Heart right ventricle (tissue), 16 donors: ENCODE results near the gene ANKRD17. TPM values are rescaled to one million over a fixed set of nuclear protein-coding genes. Genes with fewer than 3 reads are reported as not detected.

ENCODE experiments used
- ATAC-seq, 8 donors: fragments of 200-7000 bp; cut with Tn5 transposase; one replicate each; pipeline ENCODE4 v1.9.1; 2020; ENCODE audit warnings: mild to moderate bottlenecking in 8 of 8, moderate library complexity in 8 of 8, moderate number of reproducible peaks in 1 of 8
- DNase-seq, 2 donors: peaks; one replicate each; pipeline ENCODE4 v3.0.0-alpha.2; 2020
- H3K27ac ChIP-seq, 10 donors: fragments of 200-600 bp; sonication (generic) in 2 of 10; one replicate each; pipeline versions ENCODE4 v1.5.0 to v1.8.0; 2020 to 2022; ENCODE audit warnings: mild to moderate bottlenecking in 3 of 10
- H3K27me3 ChIP-seq, 7 donors: fragments of 200-600 bp; one replicate each; pipeline ENCODE4 v1.8.0; 2021 to 2022; ENCODE audit warnings: mild to moderate bottlenecking in 2 of 7
- H3K36me3 ChIP-seq, 9 donors: fragments of 200-600 bp; sonication (generic) in 1 of 9; one replicate each; pipeline versions ENCODE4 v1.5.0 to v1.8.0; 2020 to 2022; ENCODE audit warnings: mild to moderate bottlenecking in 2 of 9
- H3K4me1 ChIP-seq, 9 donors: fragments of 200-600 bp; sonication (generic) in 1 of 9; one replicate each; pipeline versions ENCODE4 v1.5.0 to v1.8.0; 2020 to 2022; ENCODE audit warnings: mild to moderate bottlenecking in 4 of 9
- H3K4me3 ChIP-seq, 10 donors: fragments of 200-600 bp; sonication (generic) in 2 of 10; one replicate each; pipeline versions ENCODE4 v1.5.0 to v1.8.0; 2020 to 2022; ENCODE audit warnings: mild to moderate bottlenecking in 7 of 10, moderate library complexity in 2 of 10
- H3K9me3 ChIP-seq, 11 donors: fragments of 200-600 bp in 10 of 11; sonication (generic) in 2 of 11; one replicate each; pipeline versions ENCODE4 v1.5.0 to v1.8.0; 2013 to 2022; ENCODE audit warnings: mild to moderate bottlenecking in 2 of 11, control low read depth in 1 of 11, moderate library complexity in 1 of 11
- WGBS, 2 donors: extraction: QIAGEN DNeasy Blood & Tissue Kit; methylation state at CpG; one replicate each; pipeline ENCODE4 v1.1.7; 2013; ENCODE audit warnings: inconsistent platforms in 1 of 2; 5-methylcytosine and 5-hydroxymethylcytosine counted together
- intact Hi-C, 10 donors: fragments of 100-400 bp; cut with DNase I; formaldehyde crosslinking; loops; one replicate each; pipeline versions ENCODE4 v1.11.1 to v1.14.2; 2022
- polyA plus RNA-seq, 2 donors: library from polyadenylated mRNA; stranded (reverse); fragments of 200-250 nt; gene quantifications; one replicate each; pipeline ENCODE4 v1.2.3, GENCODE V29; 2013
- total RNA-seq, 10 donors: library from RNA; stranded (reverse); fragmentation: NEBNext Ultra II Directional in 3 of 10; extraction: Animal tissue kit (Norgen Biotek cat#: 25700) in 3 of 10; gene quantifications; one replicate each; pipeline versions ENCODE4 v1.2.1 to v1.2.4, GENCODE V29; 2021 to 2023
- TF ChIP-seq, protein P1 (sequence below), 9 donors: fragments of 200-600 bp; sonication (generic) in 2 of 9; IDR thresholded peaks; one replicate each; pipeline versions ENCODE4 v1.5.0 to v1.8.0; 2021 to 2022; ENCODE audit warnings: antibody characterized with exemption in 9 of 9, mild to moderate bottlenecking in 5 of 9, moderate library complexity in 1 of 9
- donor health status: Arrhythmogenic right ventricular cardiomyopathy.
- donor health status: ischemic (EF 13 %, LVEDD 7.1; RV severe dilation, severe dysfunction).
- donor health status: healthy with polysubstance abuse.
- donor health status: DM: no; HTN: yes; CAD: no.
- donor health status: DM: no; HTN: no; CAD: no.
- donor health status: ischemic (EF 25% LVEDD 6.9; RV normal size, moderate dysfunction).
- donor health status: ischemic (EF 25% LVEDD 5.7; RV mildly dilated, moderate dysfunction).
- donor health status: healthy.
- donor health status: DM: yes; HTN: yes; CAD: no.
- donor health status: Ischemic cardiomyopathy.
- donor health status: ischemic (EF 35%, LVEDD 5.7; RV mildly dilated, moderate dysfunction).
- donor health status: nonischemic (EF 11% LVEDD 7.7; RV severe dilation, severe dysfunction).
- donor health status: DM: yes; HTN: yes; CAD: no.
- donor health status: PGD.
- donor health status: ischemic (EF 29% LVEDD 5.4; RV normal size, mild dysfunction).
- donor health status: nonischemic (EF 23%, LVEDD 6.1; RV moderate dilation, normal function).

ANKRD17 gene
- total and polyA plus RNA-seq, 12 donors: 13.5 to 71.7 (median 60.4) TPM

DNA sequence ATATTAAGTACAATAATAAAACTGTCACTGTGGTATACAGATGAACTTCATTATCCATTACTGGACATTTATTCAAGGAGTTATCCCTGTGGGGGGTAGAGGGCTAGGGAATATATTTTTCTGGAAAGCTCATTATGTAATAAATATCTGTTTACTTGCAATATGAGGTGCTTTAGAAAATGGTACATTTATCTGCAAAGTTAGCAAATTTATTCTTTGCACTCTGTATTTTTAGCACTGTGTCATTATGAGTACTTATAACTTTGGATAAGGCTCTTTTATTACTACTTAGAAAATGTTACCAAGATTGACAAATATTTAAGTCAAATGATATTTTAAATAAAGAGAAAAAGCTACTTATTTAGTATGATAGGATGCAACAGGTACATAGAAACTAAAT lies 37.8 kb downstream of the ANKRD17 start:
- H3K4me1 ChIP-seq: peaks cover 0 to 69% (median 47%) of the 10 kb centered on the region in 9 donors
- H3K27ac ChIP-seq: no peak overlapping the region
- no peaks in the 10 kb centered on the region for H3K27me3 ChIP-seq

DNA sequence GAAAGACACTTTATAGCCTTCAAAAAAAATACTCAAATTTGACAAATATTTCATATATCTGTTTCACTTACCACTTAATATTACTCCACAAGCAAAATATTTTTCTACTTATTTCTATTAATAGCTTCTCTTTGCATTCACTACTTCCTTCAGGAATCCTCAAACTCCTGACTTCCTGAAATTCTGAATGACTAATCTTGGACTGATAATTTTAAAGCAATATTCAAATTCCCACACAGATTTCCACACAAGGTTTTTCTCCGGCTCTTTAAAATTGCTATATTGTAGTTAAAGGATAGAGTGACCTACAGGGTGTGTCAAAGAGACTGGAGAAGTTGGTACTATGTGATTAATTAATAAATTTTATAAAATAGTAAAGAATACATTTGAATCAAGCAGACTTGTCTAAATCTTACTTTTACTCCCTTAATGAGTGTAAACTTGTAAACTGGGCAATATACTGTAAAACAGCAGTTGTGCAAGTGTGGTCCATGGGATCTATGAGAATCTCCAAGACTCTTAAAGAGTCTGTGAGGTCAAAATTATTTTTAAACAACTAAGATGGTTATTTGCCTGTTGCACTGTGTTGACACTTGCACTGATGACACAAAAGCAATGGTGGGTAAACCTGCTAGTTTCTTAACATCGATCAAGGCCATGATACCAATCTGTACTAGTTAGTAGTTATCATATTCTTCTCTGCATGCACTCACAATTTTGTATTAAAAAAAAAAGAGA lies 44.5 kb downstream of the ANKRD17 start:
- intact Hi-C loops: loop anchor here in 1 of 10 donors (5.0 kb wide), 1 partner anchor 37 kb away; no protein-coding TSS in a partner anchor
- peak in 3 of 8 donors; percentile 30 to 51 (median 44) for ATAC-seq
- 77 to 82% methylated on average over 2 of the region's 2 CpGs for WGBS, 2 donors
- Histone ChIP-seq H3K27me3 (no peaks in the 10 kb centered on the region), H3K9me3 (no peaks in the 10 kb centered on the region), H3K4me1 (peaks cover 0 to 48% (median 25%) of the 10 kb centered on the region in 9 donors), H3K27ac (peak overlapping the region in 3 of 10 donors; percentile 3 to 54 (median 7)), H3K36me3 (peaks cover 0 to 8% (median 0%) of the 10 kb centered on the region in 9 donors), H3K4me3 (no peak overlapping the region)
- DNase-seq: no peak
- TF ChIP-seq, protein P1, sequence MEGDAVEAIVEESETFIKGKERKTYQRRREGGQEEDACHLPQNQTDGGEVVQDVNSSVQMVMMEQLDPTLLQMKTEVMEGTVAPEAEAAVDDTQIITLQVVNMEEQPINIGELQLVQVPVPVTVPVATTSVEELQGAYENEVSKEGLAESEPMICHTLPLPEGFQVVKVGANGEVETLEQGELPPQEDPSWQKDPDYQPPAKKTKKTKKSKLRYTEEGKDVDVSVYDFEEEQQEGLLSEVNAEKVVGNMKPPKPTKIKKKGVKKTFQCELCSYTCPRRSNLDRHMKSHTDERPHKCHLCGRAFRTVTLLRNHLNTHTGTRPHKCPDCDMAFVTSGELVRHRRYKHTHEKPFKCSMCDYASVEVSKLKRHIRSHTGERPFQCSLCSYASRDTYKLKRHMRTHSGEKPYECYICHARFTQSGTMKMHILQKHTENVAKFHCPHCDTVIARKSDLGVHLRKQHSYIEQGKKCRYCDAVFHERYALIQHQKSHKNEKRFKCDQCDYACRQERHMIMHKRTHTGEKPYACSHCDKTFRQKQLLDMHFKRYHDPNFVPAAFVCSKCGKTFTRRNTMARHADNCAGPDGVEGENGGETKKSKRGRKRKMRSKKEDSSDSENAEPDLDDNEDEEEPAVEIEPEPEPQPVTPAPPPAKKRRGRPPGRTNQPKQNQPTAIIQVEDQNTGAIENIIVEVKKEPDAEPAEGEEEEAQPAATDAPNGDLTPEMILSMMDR (IDR thresholded peaks at IDR 0.05): no peak

More for the DNA sequence above, 37.8 kb downstream of the ANKRD17 start:
- Histone ChIP-seq H3K4me3 (peak overlapping the region in 1 of 10 donors; percentile 0), H3K9me3 (no peaks in the 10 kb centered on the region), H3K36me3 (no peaks in the 10 kb centered on the region)
- no peak for ATAC-seq
- intact Hi-C loops: loop anchor here in 3 of 10 donors (5.0 kb wide), 1 partner anchor 36 kb away; the partner anchor contains the start of gene ANKRD17 (in 3 of the 3)
- no peak for DNase-seq
- TF ChIP-seq, protein P1 (IDR thresholded peaks at IDR 0.05): no peak

DNA sequence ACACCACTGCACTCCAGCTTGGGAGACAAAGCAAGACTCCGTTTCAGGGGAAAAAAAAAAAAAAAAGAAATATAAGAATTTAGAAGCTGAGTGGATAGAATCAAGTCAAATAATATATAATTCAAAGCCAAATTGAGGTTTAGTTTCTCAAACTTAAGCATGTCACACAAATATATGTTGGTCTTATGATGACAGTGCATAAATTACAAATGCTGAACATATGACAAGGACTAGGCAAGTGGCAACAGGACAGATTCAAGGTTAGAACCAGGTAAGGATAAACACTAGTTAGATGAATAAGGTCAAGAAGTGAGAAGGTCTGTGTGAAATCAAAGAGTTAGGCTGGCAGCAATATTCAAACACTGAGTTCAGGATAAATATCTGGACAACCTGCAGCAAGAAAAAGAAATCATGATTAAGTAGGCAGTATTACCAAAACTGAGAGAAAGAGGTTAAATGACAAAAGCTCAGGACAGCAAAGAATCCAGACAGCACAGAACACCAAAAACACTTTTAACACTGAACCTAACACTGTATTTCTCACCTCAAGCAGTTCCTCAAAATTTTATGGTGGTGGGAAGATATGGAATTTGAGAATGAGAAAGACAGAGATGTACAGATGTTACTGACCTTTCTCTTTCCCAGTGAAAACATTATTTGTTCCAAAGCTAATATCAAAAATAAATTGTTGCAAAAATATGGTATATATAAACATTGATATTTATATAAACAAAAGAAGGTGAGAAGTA lies 45.4 kb downstream of the ANKRD17 start:
- 100% methylated on average over 1 of the region's 1 CpG for WGBS, 2 donors
- DNase-seq: no peak
- ATAC-seq: no peak
- TF ChIP-seq, protein P1 (IDR thresholded peaks at IDR 0.05): no peak
- Histone ChIP-seq H3K4me1 (peaks cover 0 to 52% (median 25%) of the 10 kb centered on the region in 9 donors), H3K4me3 (no peak overlapping the region), H3K27ac (no peak overlapping the region), H3K36me3 (peaks cover 0 to 8% (median 0%) of the 10 kb centered on the region in 9 donors), H3K9me3 (peaks cover 0 to 2% (median 0%) of the 10 kb centered on the region in 11 donors), H3K27me3 (no peaks in the 10 kb centered on the region)
- intact Hi-C loops: loop anchor here in 1 of 10 donors (5.0 kb wide), 1 partner anchor 36 kb away; no protein-coding TSS in a partner anchor

DNA sequence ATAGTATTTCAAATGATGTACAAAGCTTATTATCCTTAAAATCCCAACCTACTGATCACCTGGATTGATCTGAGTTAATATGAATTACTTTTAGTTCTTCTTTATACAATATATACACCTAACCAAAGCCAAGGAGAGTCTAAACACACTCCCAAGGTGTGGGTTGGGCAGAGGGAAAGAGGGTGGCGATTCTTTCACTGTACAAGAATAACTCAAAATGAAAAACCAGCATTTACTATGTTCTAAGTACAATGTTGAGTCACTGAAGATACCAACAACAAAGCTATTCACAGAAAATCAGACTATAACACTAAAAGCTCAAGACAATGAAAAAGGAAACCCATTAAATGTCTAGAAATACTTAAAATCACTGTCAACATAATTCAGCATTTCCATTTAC lies 46.6 kb downstream of the ANKRD17 start:
- intact Hi-C loops: loop anchor here in 1 of 10 donors (5.0 kb wide), 1 partner anchor 35 kb away; no protein-coding TSS in a partner anchor
- Histone ChIP-seq H3K9me3 (peaks cover 0 to 9% (median 0%) of the 10 kb centered on the region in 11 donors), H3K4me1 (peaks cover 0 to 53% (median 25%) of the 10 kb centered on the region in 9 donors), H3K36me3 (peaks cover 0 to 8% (median 0%) of the 10 kb centered on the region in 9 donors), H3K27me3 (no peaks in the 10 kb centered on the region), H3K4me3 (no peak overlapping the region), H3K27ac (no peak overlapping the region)
- TF ChIP-seq, protein P1 (IDR thresholded peaks at IDR 0.05): no peak
- WGBS, 2 donors: 94 to 95% methylated on average over 1 of the region's 1 CpG
- ATAC-seq (no peak), DNase-seq (no peak)
